ENCODE results near the gene TSPAN16.
"Not testable (repeated sequence)": the region's sequence is repeated elsewhere in the genome, so short reads cannot be mapped to it uniquely, and the experiment has no call there.

Gene TSPAN16

DNA sequence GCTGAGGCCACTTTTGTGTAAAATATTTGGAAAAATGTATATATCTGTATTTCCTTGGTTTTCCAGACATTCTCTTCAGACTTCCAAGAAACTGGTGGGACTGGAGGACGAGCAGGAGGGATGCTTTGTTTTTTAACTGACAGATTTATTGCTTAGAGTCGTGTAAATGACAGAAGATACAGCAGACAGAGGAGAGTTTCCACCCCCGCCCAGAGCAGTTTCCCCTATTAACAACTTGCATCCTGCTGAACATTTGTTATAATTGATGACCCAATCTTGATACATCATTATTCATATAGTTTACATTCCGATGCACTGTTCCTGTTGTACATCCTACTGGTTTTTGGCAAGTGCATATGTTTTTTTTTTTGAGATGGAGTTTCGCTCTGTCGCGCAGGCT is 26.6 kb upstream of the TSPAN16 start:
- no peak for DNase-seq

DNA sequence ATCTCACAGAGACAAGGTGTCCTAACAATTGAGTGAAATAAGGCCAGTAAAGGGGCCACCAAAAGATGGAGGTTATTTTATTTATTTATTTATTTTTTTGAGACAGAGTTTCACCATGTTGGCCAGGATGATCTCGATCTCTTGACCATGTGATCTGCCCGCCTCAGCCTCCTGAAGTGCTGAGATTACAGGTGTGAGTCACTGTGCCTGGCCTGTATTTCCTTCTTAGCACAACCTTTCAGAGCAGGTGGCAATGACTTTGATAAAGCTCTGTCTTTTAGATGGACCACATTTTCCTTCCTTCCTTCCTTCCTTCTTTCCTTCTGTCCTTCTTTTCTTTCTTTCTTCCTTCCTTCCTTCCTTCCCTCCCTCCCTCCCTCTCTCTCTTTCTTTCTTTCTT is 22.7 kb upstream of the TSPAN16 start:
- DNase-seq, result no peak

DNA sequence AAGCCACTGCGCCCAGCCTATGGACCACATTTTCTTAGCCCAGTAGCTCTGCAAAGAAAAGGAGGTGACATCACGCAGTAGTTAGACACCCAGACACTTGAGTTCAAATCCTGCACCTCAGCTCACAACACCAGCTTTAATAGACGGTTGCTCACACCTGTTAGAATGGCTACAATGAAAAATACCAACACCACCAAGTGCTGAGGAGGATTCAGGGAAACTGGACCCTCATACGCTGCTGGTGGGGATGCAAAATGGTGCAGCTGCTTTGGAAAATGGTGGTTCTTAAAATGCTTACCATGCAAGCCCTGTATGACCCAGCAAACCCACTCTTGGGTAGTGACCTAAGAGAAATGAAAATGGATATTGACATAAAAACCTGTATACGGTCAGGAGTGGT is 22.0 kb upstream of the TSPAN16 start:
- no peak for DNase-seq

DNA sequence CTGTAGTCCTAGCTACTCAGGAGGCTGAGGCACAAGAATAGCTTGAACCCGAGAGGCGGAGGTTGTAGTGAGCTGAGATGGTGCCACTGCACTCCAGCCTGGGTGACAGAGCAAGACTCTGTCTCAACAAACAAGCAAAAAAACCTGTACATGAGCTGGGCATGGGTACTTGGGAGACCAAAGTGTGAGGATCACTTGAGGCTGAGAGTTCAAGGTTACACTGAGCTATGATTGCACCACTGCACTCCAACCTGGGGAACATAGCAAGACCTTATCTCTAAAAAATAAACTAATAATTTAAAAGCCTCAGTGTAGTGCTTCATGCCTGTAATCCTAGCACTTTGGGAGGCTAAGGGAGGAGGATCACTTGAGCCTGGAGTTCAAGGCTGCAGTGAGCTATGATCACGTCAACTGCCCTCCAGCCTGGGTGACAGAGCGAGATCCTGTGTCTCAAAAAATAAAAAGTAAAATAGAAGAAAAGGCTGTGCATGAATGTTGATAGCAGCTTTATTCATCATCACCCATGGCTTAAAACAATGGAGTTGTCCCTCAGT is 21.4 kb upstream of the TSPAN16 start:
- DNase-seq, result no peak

DNA sequence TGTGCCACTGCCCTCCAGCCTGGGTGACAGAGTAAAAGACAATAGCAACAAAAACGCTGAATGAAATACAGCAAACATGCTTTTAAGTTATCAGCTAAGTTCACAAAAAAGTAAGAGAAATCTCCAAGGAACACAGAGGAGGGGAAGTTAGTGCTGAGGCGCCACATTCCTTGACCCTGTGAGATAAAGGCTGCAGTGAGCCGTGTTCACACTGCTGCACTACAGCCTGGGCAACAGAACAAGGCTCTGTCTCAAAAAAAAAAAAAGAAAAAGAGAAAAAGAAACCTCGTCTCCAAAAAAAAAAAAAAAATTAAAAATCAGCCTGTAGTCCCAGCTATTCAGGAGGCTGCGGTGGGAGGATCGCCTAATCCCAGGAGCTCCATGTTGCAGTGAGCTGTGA is 17.3 kb upstream of the TSPAN16 start:
- no peak for DNase-seq

DNA sequence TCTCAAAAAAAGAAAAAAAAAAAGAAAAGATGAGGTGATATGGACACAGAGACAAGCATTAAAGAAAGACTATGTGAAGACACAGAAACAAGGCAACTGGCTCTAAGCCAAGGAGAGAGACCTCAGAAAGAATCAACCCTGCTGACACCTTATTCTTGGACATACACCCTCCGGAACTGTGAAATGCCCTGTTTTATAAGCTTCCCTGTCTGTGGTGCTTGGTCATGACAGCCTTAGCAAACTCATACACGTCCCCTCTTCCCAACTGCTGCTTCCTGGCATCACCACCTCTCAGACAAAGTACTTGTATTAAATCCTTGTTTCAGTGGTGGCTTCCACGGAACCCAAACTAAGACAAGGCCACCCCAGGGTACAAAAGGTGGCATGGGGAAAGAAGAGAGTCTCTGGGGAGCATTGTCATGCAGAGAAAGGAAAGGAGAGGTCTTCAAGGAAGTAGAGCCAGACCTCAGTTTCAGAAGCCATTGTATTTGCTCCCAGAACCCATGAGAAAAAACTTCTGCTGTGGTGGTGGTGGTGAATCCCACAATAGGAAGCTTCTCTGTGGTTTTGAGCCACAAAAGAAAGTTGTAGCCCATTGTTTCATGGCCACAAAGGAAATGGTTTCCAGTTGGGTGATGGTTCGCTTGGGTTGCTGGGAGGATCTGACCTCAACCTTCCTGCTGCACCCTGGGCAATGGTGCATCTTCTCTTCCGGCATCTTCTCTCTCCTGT is 16.3 kb upstream of the TSPAN16 start:
- DNase-seq, result peak; percentile 48 to 70

DNA sequence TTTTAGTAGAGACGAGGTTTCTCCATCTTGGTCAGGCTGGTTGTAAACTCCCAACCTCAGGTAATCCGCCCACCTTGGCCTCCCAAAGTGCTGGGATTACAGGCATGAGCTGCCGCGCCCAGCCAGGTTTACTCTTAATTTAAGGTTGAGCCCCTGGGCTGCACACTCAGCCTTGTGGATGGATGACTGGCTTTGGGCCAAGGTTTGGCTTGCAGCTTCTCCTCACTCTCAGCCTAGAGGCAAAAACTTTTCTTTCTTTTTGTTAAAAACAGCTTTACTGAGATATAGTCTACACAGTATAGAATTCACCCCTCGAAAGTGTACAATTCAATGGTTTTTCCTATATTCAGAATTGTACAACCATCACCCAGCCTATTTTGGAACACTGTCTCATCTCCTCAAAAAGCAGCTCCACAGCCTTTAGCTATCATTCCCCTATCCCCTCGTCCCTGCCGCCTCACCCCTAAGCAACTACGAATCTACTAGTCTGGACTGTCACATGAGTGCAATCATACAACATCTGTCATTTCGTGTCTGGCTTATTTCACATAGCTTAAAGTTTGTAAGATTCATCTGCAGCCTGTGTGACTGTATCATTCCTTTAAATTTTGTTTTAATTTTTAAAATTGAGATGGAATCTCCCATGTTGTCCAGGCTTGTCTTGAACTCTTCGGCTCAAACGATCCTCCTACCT is 14.5 kb upstream of the TSPAN16 start:
- no peak for DNase-seq

DNA sequence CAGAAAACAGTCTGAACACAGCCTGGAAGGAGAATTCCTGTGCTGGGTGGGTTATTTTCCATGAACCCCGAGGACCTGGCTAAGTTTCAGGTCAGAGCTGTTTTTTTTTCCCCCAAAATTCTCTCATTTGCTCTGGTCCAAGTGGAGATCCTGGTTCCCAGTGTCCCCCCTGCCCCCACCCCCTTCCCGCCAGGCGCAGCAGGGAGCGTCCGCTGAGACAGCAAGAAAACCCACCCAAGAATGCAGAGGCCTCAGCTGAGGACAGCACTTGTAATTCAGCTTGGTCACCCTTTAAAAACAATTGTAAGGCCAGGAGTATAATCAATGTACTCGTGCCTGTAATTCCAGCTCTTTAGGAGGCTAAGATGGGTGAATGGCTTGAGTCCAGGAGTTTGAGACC is 11.4 kb upstream of the TSPAN16 start:
- no peak for DNase-seq

DNA sequence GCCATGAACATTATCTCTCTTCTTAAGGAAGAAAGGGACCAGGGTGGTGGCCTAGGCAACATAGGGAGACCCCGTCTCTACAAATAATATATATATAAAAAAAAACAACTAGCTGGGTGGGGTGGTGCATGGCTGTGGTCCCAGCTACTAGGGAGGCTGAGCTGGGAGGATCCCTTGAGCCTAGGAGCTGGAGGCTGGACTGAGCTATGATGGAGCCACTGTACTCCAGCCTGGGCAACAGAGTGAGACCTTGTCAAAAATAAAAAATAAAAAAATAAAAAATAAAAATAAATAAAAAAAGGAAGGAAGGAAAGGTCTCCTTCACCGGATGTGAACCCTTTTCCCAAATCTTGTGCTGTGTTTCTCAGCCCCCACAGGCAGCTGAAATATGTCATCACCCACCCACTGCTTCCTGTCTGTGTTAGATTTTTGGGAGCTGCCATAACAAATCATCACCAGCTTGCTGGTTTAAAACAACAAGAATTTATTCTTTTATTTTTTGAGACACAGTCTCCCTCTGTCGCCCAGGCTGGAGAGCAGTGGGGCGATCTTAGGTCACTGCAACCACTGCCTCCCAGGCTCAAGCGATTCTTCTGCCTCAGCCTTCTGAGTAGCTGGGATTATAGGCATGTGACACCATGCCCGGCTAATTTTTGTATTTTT is 9.5 kb upstream of the TSPAN16 start:
- no peak for DNase-seq

DNA sequence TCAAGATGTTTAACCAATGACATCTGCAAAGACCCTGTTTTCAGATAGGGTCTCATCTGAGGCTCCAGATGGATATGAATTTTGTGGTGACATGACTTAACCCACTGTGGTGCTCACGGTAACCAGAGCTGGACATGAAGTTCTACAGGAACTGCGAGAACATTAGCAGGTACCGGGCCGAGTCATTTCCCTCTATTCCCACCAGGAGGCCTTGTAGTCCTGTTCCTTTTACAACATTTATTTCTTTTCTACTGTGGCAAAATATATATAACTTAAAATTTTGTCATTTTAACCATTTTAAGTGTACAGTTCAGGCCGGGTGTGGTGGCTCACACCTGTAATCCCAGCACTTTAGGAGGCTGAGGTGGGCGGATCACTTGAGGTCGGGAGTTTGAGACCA is 7.6 kb upstream of the TSPAN16 start:
- DNase-seq, result no peak

DNA sequence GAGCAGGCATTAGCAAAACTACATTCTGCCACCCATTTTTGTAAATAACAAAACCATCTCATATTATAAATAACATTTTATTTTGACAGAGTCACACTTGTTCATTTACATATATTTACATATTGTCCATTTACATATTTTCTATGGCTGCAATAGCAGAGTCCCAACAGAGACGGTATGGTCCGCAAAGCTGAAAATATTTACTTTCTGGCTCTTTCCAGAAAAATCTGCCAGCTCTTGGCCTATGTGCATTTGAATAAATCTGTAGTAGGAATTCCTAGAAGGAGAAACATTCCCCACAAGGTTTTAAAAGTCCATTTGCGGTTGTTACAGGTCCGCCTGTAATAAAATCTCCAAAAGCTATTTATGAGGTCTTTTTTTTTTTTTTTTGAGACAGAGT is 5.7 kb upstream of the TSPAN16 start:
- no peak for DNase-seq

DNA sequence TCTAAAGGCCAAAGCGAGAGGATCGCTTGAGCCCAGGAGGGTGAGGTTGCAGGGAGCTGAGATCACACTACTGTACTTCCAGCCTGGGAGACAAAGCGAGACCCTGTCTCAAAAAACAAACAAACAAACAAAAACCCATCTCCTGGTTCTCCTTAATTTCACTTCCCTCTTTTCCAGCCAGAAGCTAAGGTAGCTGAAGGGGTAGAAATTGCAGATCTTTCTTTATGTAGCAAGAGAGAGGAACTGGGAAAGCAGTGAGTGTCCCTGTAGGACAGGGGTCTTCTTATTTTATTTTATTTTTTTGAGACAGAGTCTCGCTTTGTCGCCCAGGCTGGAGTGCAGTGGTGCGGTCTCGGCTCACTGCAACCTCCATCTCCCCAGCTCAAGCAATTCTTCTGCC is 4.5 kb upstream of the TSPAN16 start:
- no peak for DNase-seq

DNA sequence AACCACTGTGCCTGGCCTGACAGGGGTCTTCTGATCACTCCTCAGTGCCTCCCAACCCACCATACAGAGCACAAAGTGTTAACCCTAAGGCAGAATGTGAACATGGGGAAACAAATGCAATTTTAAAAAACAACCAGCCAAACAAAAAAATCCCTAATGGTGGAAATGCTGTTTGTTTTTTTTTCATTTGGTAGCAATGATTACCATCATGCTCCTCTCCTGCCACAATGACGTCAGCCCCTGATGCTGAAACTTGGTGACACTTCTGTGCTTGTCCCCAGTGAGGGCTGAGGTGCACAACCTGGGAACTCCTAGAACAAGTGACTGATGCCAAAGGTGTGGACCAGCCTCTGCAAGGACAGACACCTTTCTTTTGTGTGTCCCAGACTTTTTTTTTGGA is 4.0 kb upstream of the TSPAN16 start:
- peak in 1 of 2 donors; percentile 24 for DNase-seq

DNA sequence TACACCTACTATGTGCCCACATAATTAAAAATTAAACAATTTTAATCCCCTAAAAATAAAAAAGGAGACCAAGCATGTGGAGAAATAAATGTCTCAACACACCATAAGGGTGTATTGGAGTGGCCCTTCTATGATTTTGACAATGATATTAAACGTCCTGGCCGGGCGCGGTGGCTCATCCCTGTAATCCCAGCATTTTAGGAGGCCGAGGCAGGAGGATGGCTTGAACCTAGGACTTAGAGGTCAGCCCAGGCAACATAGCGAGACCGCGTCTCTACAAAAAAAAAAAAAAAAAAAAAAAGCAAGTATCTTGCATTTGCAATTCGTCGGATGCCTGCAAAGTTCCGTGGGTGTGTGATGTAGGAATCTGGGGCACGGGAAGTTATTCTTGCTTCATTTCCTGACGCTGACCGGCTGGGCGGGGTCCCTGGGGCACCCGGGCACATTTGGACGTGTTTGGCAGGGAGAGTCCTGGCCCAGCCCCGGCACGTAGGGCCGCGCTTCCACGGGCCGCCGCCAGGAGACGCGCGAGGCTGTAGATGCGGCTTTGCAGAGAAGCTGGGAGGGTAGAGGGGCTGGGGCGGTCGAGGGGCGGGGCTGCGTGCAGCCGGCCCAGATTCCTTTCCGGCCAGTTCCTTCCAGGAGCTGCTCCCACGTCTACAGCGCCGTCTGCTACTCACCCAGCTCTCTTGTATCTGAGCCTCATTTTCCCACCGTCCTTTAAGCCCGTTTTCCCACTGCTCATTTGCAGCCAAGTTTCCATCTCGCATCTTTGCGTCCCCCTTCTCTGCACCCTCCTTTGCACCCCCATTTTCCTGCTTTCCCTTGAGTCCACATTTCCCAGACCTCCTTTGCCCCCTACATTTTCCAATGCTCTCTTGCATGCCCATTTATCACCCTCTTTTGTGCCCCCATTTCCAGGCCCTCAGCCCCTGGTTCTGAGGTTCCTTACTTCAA is 2.2 kb upstream of the TSPAN16 start:
- peak; percentile 81 to 88 for DNase-seq

DNA sequence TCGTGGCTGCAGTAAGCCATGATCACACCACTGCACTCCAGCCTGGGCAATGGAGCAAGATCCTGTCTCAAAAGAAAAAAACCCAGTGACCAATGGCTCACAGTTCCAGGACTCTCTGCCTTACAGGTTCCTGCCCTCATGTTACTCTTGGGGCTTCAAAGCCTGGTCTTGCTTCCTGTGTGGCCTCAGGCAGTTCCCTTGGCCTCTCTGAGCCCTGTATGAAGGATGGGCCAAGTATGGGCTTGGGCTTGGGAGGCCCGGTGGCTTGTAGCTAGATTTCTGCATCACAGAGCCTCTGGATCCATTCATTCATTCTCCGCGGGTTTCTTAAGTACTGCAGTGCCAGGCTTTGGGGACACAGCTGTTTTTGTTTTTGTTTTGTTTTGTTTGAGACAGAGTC is 780 bp upstream of the TSPAN16 start:
- no peak for DNase-seq

DNA sequence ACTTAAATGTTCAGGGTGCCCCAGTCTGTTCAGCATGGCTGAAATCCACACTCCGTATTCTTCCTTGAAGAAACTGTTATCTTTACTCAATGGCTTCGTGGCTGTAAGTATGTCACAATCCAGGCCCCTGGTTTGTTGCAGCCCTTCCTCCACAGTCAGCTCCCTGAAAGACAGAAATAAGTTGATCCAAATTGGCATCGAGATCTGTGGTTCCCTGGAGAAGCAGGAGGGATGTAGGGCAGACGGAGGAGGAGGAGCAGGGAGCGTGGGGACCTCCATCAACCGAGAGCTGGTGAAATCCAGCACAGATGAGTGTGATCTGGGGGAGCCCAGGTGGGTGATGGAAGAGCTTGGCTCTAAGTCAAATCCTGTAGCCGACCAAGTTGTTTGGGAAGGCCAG is 304 bp downstream of the TSPAN16 start:
- DNase-seq, result no peak

DNA sequence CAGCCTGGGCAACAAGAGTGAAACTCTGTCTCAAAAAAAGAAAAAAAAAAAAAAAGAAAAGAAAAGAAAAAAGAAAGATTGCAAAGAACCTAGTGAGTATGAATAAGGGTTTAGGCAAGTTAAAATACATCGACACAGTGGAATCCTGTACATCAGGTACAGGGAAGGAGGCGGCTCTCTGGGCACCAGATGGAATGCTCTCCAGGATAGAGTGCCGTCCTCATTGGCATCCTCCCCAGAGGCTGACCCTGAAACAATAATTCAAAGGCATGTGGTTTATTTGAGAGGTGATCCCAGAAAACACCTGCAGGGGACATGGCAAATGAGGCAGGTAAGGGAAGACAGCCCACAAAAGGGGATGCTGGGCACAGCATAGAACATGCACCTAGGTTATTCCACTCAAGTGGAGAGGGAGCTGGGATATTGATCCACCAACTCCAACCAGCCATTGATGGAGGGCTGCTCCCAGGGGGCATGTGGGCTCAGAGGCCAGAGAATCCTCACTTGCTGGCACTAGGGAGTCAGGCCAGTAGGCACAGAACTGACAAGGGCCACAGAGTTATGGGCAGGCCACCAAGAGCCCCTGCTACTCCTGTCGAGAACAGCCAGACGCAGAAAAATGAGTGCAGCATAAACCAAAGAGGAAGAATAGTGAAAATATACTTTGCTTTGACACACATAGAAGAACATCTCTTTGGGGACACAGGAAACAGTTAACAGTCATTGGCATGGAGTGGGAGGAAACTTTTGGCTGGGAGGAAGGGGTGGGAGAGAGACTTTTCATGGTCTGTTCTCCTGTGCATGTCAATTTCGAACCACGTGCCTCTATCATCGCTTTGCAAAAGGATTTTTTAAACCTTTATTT is 4.2 kb downstream of the TSPAN16 start:
- DNase-seq, result no peak

DNA sequence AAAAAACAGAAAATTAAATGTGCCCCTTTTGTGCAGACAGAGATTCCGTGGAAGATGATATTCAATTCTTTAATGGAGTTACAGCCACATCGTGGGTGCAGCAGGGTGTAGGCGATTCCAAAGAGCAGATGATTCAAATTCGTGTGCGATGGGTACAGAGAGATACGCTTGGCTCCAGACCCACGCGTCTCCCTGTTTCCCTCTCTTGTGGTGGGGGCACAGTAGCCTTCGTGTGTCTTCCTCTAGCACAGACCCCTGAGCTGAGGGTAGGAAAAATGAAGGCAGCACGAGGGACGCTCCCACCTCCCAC is 4.8 kb downstream of the TSPAN16 start:
- DNase-seq, result no peak

DNA sequence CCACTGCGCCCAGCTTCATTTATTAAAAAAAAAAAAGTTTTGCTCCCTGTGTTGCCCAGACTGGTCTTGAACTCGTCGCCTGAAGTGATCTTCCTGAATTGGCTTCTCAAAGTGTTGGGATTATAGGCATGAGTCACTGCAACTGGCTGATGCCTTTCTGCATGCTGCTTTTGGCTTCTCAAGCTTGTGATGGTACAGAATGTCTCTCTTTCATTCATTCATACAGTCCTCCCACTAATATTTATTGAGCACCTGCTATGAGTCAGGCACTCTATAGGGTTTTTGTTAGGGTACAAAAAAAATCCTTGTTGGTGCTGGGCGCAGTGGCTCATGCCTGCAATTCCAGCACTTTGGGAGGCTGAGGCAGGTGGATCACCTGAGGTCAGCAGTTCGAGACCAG is 9.0 kb downstream of the TSPAN16 start:
- DNase-seq, result no peak

DNA sequence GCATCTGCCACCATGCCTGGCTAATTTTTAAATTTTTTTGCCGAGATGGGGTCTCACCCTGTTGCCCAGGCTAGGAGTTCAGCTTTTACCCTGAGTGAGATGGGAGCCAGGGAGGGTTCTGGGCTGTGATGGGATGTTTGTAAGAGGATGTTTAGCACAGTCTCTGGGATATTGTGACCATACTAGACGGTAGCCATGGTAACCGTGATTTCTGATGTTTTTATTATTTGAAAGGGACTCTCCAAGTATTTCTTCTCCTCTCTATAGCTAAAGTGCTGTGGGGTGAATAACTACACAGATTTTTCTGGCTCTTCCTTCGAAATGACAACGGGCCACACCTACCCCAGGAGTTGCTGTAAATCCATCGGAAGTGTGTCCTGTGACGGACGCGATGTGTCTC is 10.4 kb downstream of the TSPAN16 start:
- no peak for DNase-seq

DNA sequence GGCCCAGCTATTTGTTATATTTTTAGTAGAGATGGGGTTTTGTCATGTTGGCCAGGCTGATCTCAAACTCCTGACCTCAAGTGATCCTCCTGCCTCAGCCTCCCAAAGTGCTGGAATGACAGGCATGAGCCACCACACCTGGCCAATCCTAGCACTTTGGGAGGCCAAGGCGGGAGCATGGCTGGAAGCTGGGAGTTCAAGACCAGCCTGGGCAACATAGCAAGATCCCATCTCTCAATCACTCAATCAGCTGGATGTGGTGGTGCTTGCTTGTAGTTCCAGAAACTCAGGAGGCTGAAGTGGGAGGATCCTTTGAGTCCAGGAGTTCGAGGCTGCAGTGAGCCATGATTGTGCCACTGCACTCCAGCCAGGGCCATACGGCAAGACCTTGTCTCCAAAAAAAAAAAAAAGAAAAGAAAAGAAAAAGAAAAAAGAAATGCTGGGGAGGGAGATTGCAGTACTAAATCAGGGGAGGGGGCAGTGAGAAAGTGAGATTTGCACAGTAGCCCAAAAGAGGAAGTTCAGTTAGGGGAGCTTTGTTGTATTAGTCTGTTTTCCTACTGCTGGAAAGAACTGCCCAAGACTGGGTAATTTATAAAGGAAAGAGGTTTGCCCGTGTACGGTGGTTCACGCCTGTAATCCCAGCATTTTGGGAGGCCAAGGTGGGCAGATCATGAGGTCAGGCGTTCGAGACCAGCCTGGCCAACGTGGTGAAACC is 24.5 kb downstream of the TSPAN16 start:
- not testable (repeated sequence) for DNase-seq

All from CD4-positive, alpha-beta T cell treated with Interleukin-1 beta for 1 hour (primary cell).